Measurements from ENCODE around the gene TPSD1.
A peak's percentile ranks its signal among the peaks of the same experiment; 100 is the strongest.

TPSD1 gene

GRCh38 chr16:1260101-1260680 is 4.3 kb downstream of the TPSD1 start:
- Histone ChIP-seq H3K27ac (ENCODE audit: insufficient read depth in 1 of 2, low read depth in 1 of 2, low read length in 2 of 2, poor library complexity in 1 of 2, severe bottlenecking in 2 of 2) (no peak overlapping the region), H3K9me3 (ENCODE audit: control extremely low read depth in 1 of 5, control insufficient read depth in 4 of 5, insufficient read depth in 2 of 5, low read depth in 1 of 5, low read length in 4 of 5) (no peaks in the 10 kb centered on the region), H3K36me3 (ENCODE audit: control insufficient read depth in 4 of 4, insufficient read depth in 4 of 4, low read length in 3 of 4) (no peaks in the 10 kb centered on the region), H3K4me3 (ENCODE audit: control insufficient read depth in 1 of 7, extremely low read depth in 1 of 7, insufficient read depth in 4 of 7, low read depth in 2 of 7, low read length in 6 of 7) (no peak overlapping the region), H3K4me1 (ENCODE audit: control extremely low read depth in 1 of 4, control insufficient read depth in 4 of 4, insufficient read depth in 4 of 4, low read length in 3 of 4) (peaks cover 0 to 14% (median 2%) of the 10 kb centered on the region in 4 experiments), H3K27me3 (replicated peaks in 2 of 5; ENCODE audit: control insufficient read depth in 4 of 5, insufficient read depth in 5 of 5, low read length in 4 of 5) (peaks cover 0 to 52% (median 17%) of the 10 kb centered on the region in 5 experiments)
- 67% methylated on average over 33 of the region's 36 CpGs for WGBS (ENCODE audit: insufficient coverage)
- no peak for DNase-seq
- ChIA-PET CTCF (no interaction called here), POLR2A (no interaction called here)

- 12% methylated on average over 31 of the region's 47 CpGs for WGBS (ENCODE audit: insufficient coverage)
- no peaks in the 10 kb centered on the region for H3K9me3 ChIP-seq (ENCODE audit: control extremely low read depth in 1 of 5, control insufficient read depth in 4 of 5, insufficient read depth in 2 of 5, low read depth in 1 of 5, low read length in 4 of 5)
- peaks cover 0 to 8% (median 2%) of the 10 kb centered on the region in 4 experiments for H3K4me1 ChIP-seq (ENCODE audit: control extremely low read depth in 1 of 4, control insufficient read depth in 4 of 4, insufficient read depth in 4 of 4, low read length in 3 of 4)
- DNase-seq: peak in 2 of 3 donors; percentile 47 to 64
- no peaks in the 10 kb centered on the region for H3K36me3 ChIP-seq (ENCODE audit: control insufficient read depth in 4 of 4, insufficient read depth in 4 of 4, low read length in 3 of 4)
- CTCF ChIA-PET: interaction anchor here (1.6 kb wide), 1 partner anchor 81 kb away, joined by 3 read pairs; no protein-coding TSS in a partner anchor
- H3K4me3 ChIP-seq (ENCODE audit: control insufficient read depth in 1 of 7, extremely low read depth in 1 of 7, insufficient read depth in 4 of 7, low read depth in 2 of 7, low read length in 6 of 7): no peak overlapping the region
- H3K27ac ChIP-seq (ENCODE audit: insufficient read depth in 1 of 2, low read depth in 1 of 2, low read length in 2 of 2, poor library complexity in 1 of 2, severe bottlenecking in 2 of 2): no peak overlapping the region
- POLR2A ChIA-PET: interaction anchor here (0.5 kb wide), 1 partner anchor 377 kb away, joined by 3 read pairs; no protein-coding TSS in a partner anchor
- peaks cover 0 to 52% (median 17%) of the 10 kb centered on the region in 5 experiments for H3K27me3 ChIP-seq (replicated peaks in 2 of 5; ENCODE audit: control insufficient read depth in 4 of 5, insufficient read depth in 5 of 5, low read length in 4 of 5)
These were observed 5.4 kb downstream of the TPSD1 start for GRCh38 chr16:1261131-1261892.

GRCh38 chr16:1262210-1262845 is 6.5 kb downstream of the TPSD1 start:
- ChIA-PET POLR2A (no interaction called here), CTCF (interaction anchor here (1.6 kb wide), 1 partner anchor 80 kb away, joined by 3 read pairs; no protein-coding TSS in a partner anchor)
- Histone ChIP-seq H3K9me3 (ENCODE audit: control extremely low read depth in 1 of 5, control insufficient read depth in 4 of 5, insufficient read depth in 2 of 5, low read depth in 1 of 5, low read length in 4 of 5) (no peaks in the 10 kb centered on the region), H3K4me3 (ENCODE audit: control insufficient read depth in 1 of 7, extremely low read depth in 1 of 7, insufficient read depth in 4 of 7, low read depth in 2 of 7, low read length in 6 of 7) (no peak overlapping the region), H3K27ac (ENCODE audit: insufficient read depth in 1 of 2, low read depth in 1 of 2, low read length in 2 of 2, poor library complexity in 1 of 2, severe bottlenecking in 2 of 2) (no peak overlapping the region), H3K36me3 (ENCODE audit: control insufficient read depth in 4 of 4, insufficient read depth in 4 of 4, low read length in 3 of 4) (no peaks in the 10 kb centered on the region), H3K4me1 (ENCODE audit: control extremely low read depth in 1 of 4, control insufficient read depth in 4 of 4, insufficient read depth in 4 of 4, low read length in 3 of 4) (peaks cover 0 to 8% (median 2%) of the 10 kb centered on the region in 4 experiments), H3K27me3 (replicated peaks in 2 of 5; ENCODE audit: control insufficient read depth in 4 of 5, insufficient read depth in 5 of 5, low read length in 4 of 5) (peaks cover 0 to 52% (median 17%) of the 10 kb centered on the region in 5 experiments)
- 89% methylated on average over 21 of the region's 32 CpGs for WGBS (ENCODE audit: insufficient coverage)
- DNase-seq: no peak

GRCh38 chr16:1262846-1263221 is 7.0 kb downstream of the TPSD1 start:
- Histone ChIP-seq H3K9me3 (ENCODE audit: control extremely low read depth in 1 of 5, control insufficient read depth in 4 of 5, insufficient read depth in 2 of 5, low read depth in 1 of 5, low read length in 4 of 5) (no peaks in the 10 kb centered on the region), H3K4me1 (ENCODE audit: control extremely low read depth in 1 of 4, control insufficient read depth in 4 of 4, insufficient read depth in 4 of 4, low read length in 3 of 4) (peaks cover 0 to 8% (median 2%) of the 10 kb centered on the region in 4 experiments), H3K27me3 (replicated peaks in 2 of 5; ENCODE audit: control insufficient read depth in 4 of 5, insufficient read depth in 5 of 5, low read length in 4 of 5) (peaks cover 0 to 47% (median 17%) of the 10 kb centered on the region in 5 experiments), H3K27ac (ENCODE audit: insufficient read depth in 1 of 2, low read depth in 1 of 2, low read length in 2 of 2, poor library complexity in 1 of 2, severe bottlenecking in 2 of 2) (no peak overlapping the region), H3K4me3 (ENCODE audit: control insufficient read depth in 1 of 7, extremely low read depth in 1 of 7, insufficient read depth in 4 of 7, low read depth in 2 of 7, low read length in 6 of 7) (no peak overlapping the region), H3K36me3 (ENCODE audit: control insufficient read depth in 4 of 4, insufficient read depth in 4 of 4, low read length in 3 of 4) (no peaks in the 10 kb centered on the region)
- ChIA-PET CTCF (no interaction called here), POLR2A (no interaction called here)
- no peak for DNase-seq
- WGBS (ENCODE audit: insufficient coverage): 95% methylated on average over 9 of the region's 9 CpGs

GRCh38 chr16:1263591-1264344 is 7.9 kb downstream of the TPSD1 start:
- CTCF ChIA-PET: no interaction called here
- H3K27ac ChIP-seq (ENCODE audit: insufficient read depth in 1 of 2, low read depth in 1 of 2, low read length in 2 of 2, poor library complexity in 1 of 2, severe bottlenecking in 2 of 2): no peak overlapping the region

GRCh38 chr16:1264345-1265089 is 8.6 kb downstream of the TPSD1 start:
- 93% methylated on average over 15 of the region's 16 CpGs for WGBS (ENCODE audit: insufficient coverage)
- POLR2A ChIA-PET: no interaction called here
- Histone ChIP-seq H3K27me3 (replicated peaks in 2 of 5; ENCODE audit: control insufficient read depth in 4 of 5, insufficient read depth in 5 of 5, low read length in 4 of 5) (peaks cover 0 to 37% (median 17%) of the 10 kb centered on the region in 5 experiments), H3K4me3 (ENCODE audit: control insufficient read depth in 1 of 7, extremely low read depth in 1 of 7, insufficient read depth in 4 of 7, low read depth in 2 of 7, low read length in 6 of 7) (no peak overlapping the region), H3K27ac (ENCODE audit: insufficient read depth in 1 of 2, low read depth in 1 of 2, low read length in 2 of 2, poor library complexity in 1 of 2, severe bottlenecking in 2 of 2) (no peak overlapping the region), H3K9me3 (ENCODE audit: control extremely low read depth in 1 of 5, control insufficient read depth in 4 of 5, insufficient read depth in 2 of 5, low read depth in 1 of 5, low read length in 4 of 5) (no peaks in the 10 kb centered on the region), H3K4me1 (ENCODE audit: control extremely low read depth in 1 of 4, control insufficient read depth in 4 of 4, insufficient read depth in 4 of 4, low read length in 3 of 4) (peaks cover 0 to under 1% (median 0%) of the 10 kb centered on the region in 4 experiments), H3K36me3 (ENCODE audit: control insufficient read depth in 4 of 4, insufficient read depth in 4 of 4, low read length in 3 of 4) (no peaks in the 10 kb centered on the region)
- no peak for DNase-seq
- CTCF ChIA-PET: no interaction called here

More at GRCh38 chr16:1263591-1264344, 7.9 kb downstream of the TPSD1 start:
- WGBS (ENCODE audit: insufficient coverage): 87% methylated on average over 15 of the region's 15 CpGs
- peak in 1 of 3 donors; percentile 50 for DNase-seq
- Histone ChIP-seq H3K27me3 (replicated peaks in 2 of 5; ENCODE audit: control insufficient read depth in 4 of 5, insufficient read depth in 5 of 5, low read length in 4 of 5) (peaks cover 0 to 45% (median 17%) of the 10 kb centered on the region in 5 experiments), H3K4me3 (ENCODE audit: control insufficient read depth in 1 of 7, extremely low read depth in 1 of 7, insufficient read depth in 4 of 7, low read depth in 2 of 7, low read length in 6 of 7) (no peak overlapping the region), H3K36me3 (ENCODE audit: control insufficient read depth in 4 of 4, insufficient read depth in 4 of 4, low read length in 3 of 4) (no peaks in the 10 kb centered on the region), H3K4me1 (ENCODE audit: control extremely low read depth in 1 of 4, control insufficient read depth in 4 of 4, insufficient read depth in 4 of 4, low read length in 3 of 4) (peaks cover 0 to 8% (median 2%) of the 10 kb centered on the region in 4 experiments), H3K9me3 (ENCODE audit: control extremely low read depth in 1 of 5, control insufficient read depth in 4 of 5, insufficient read depth in 2 of 5, low read depth in 1 of 5, low read length in 4 of 5) (no peaks in the 10 kb centered on the region)
- POLR2A ChIA-PET: no interaction called here

All from common myeloid progenitor, CD34-positive (primary cell).